Measurements from ENCODE around the gene ZBED4.

DNA sequence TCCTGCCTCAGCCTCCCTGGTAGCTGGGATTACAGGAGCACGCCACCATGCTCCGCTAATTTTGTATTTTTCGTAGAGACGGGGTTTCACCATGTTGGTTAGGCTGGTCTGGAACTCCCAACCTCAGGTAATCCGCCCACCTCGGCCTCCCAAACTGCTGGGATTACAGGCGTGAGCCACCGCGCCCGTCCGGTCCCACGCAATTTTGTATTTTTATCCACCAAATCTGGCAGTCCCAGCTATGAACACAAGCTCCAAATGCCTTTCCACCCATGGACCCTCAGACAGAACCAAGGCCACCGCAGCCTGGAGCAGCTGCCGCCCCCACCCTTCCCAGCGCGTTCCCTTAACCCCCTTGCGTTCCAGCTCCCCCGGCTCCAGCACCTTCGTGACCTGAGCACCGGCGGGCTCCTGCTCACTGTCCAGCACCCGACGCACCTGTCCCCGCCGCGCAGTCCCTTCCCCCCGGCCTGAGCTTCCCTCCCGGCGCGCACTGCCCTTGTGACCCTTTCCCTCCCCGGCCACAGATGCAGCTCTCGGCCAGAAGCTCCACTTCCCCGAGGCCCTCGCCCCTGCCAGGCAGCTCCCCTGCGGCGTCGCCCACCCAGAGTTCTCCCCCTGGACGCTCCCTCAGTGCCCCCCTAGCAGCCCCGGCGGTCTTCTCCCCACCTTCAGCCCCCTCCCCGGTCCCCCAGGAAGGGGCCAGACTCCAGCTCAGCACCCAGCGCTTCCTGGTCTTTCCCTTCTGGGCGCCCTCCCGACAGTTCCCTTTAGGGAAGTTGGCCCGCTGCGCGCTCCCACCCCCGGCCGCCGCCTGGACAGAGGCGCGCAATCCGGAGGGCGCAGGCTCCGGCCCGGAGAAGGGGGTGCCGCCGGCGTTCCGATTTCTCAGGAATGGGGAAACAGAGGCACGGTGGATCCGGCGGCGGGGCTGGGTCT lies 5.6 kb upstream of the ZBED4 start:
- TF ChIP-seq EZH2 (IDR thresholded peaks at IDR 0.05; ENCODE audit: borderline replicate concordance, low read length): no peak
- TF ChIP-seq, protein P1, sequence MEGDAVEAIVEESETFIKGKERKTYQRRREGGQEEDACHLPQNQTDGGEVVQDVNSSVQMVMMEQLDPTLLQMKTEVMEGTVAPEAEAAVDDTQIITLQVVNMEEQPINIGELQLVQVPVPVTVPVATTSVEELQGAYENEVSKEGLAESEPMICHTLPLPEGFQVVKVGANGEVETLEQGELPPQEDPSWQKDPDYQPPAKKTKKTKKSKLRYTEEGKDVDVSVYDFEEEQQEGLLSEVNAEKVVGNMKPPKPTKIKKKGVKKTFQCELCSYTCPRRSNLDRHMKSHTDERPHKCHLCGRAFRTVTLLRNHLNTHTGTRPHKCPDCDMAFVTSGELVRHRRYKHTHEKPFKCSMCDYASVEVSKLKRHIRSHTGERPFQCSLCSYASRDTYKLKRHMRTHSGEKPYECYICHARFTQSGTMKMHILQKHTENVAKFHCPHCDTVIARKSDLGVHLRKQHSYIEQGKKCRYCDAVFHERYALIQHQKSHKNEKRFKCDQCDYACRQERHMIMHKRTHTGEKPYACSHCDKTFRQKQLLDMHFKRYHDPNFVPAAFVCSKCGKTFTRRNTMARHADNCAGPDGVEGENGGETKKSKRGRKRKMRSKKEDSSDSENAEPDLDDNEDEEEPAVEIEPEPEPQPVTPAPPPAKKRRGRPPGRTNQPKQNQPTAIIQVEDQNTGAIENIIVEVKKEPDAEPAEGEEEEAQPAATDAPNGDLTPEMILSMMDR (IDR thresholded peaks at IDR 0.05; ENCODE audit: low read length): no peak

Data from OCI-LY1 (cell line).